Duodenal mucosa (tissue), 2 donors: ENCODE data around the gene SERHL2.

Experiments
- H3K27ac ChIP-seq: one replicate; pipeline ENCODE4 v1.7.0; 2013; ENCODE audit warnings: low read depth, low read length
- H3K27me3 ChIP-seq, 2 donors: one replicate each; pipeline ENCODE4 v1.7.0; 2013; ENCODE audit warnings: low read length in 2 of 2, control low read depth in 1 of 2; ENCODE audit not compliant: insufficient read depth in 2 of 2, control insufficient read depth in 1 of 2
- H3K36me3 ChIP-seq, 2 donors: one replicate each; pipeline ENCODE4 v1.7.0; 2013; ENCODE audit warnings: low read length in 2 of 2, control low read depth in 1 of 2; ENCODE audit not compliant: insufficient read depth in 2 of 2, control insufficient read depth in 1 of 2
- H3K4me1 ChIP-seq, 2 donors: one replicate each; pipeline ENCODE4 v1.7.0; 2013; ENCODE audit warnings: low read length in 2 of 2, control low read depth in 1 of 2; ENCODE audit not compliant: insufficient read depth in 2 of 2, control insufficient read depth in 1 of 2
- H3K4me3 ChIP-seq, 2 donors: one replicate each; pipeline ENCODE4 v1.7.0; 2013; ENCODE audit warnings: low read length in 2 of 2, low read depth in 1 of 2
- H3K9ac ChIP-seq, 2 donors: one replicate each; pipeline ENCODE4 v1.7.0; 2013; ENCODE audit warnings: low read length in 2 of 2, low read depth in 1 of 2
- H3K9me3 ChIP-seq, 2 donors: one replicate each; pipeline ENCODE4 v1.7.0; 2013; ENCODE audit warnings: low read length in 2 of 2, control low read depth in 1 of 2; ENCODE audit not compliant: control insufficient read depth in 1 of 2

Gene SERHL2

DNA sequence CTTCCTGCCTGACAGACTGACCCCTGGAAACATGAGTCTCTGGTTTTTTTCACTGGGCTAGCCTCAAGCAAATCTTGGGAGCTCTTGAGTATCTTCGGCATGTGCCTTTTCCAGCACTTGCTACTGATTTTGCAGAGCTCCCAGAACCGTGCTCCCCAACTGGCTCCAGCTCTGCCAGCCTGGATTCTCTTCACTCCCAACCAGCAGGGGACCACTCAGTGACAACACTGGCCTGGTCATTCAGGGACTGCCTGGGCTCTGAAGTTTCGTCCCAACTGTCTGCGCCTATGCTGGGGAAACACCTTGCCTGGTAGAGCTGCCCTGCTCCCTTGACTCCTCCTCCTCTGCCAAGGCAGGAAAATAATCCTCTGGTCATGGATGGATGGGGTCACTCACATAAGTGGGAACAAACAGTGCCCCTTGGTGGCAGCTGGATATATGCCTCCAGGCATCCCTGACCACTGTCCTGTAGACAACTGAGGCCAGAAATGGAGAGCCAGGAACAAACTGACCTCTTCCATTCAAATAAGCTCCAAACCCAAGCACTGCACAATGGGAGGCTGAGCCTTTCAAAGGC, 30.7 kb downstream of the SERHL2 start:
- peaks cover 4 to 6% of the 10 kb centered on the region in 2 donors for H3K4me1 ChIP-seq
- H3K27ac ChIP-seq = no peak overlapping the region
- no peaks in the 10 kb centered on the region for H3K27me3 ChIP-seq
- no peak overlapping the region for H3K4me3 ChIP-seq
- H3K36me3 ChIP-seq = peaks cover 20 to 59% of the 10 kb centered on the region in 2 donors
- H3K9ac ChIP-seq = no peak overlapping the region
- no peaks in the 10 kb centered on the region for H3K9me3 ChIP-seq

DNA sequence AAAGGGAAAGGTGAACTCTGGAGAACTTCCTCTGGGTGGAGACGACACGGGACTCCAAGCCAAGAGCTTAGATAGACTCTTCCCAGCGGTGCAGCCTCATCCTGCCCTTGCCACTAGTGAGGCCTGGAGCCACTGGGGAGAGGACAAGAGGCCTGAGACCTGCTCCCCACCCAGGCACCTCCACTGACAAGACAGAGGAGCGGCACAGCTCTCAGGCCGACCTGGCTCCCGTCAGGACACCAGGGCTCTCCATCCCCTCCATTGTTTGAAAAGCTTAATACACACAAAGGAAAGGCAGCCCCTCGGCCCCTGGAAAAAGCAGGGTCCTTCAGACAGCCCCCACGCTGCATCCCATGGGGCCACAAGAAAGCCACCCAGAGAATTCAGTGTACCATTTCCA, 31.3 kb downstream of the SERHL2 start:
- peaks cover 20 to 62% of the 10 kb centered on the region in 2 donors for H3K36me3 ChIP-seq
- H3K4me1 ChIP-seq = peaks cover 4 to 6% of the 10 kb centered on the region in 2 donors
- no peak overlapping the region for H3K4me3 ChIP-seq
- no peak overlapping the region for H3K27ac ChIP-seq
- H3K9me3 ChIP-seq = no peaks in the 10 kb centered on the region
- H3K27me3 ChIP-seq = no peaks in the 10 kb centered on the region
- H3K9ac ChIP-seq = no peak overlapping the region

DNA sequence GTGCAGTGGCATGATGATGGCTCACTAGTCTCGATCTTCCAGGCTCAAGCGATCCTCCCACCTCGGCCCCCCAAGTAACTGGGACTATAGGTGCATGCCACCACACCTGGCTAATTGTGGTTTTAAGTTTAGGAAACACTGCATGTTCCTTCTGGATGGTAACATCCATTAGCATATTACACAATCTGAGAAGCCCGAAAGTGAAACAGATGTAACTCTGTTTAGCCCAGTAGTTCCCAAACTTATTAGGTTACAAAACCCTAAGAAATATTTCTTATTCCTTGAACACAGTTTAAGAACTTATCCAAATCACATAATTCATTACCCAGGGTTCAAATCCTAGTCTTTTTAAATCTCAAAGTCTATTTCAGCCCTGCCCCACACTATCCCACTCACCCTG, 32.6 kb downstream of the SERHL2 start:
- H3K27ac ChIP-seq = no peak overlapping the region
- peaks cover 4 to 6% of the 10 kb centered on the region in 2 donors for H3K4me1 ChIP-seq
- no peak overlapping the region for H3K4me3 ChIP-seq
- no peaks in the 10 kb centered on the region for H3K27me3 ChIP-seq
- no peaks in the 10 kb centered on the region for H3K9me3 ChIP-seq
- H3K36me3 ChIP-seq = peaks cover 23 to 72% of the 10 kb centered on the region in 2 donors
- no peak overlapping the region for H3K9ac ChIP-seq

GRCh38 chr22:42587588-42588175, 33.9 kb downstream of the SERHL2 start:
- no peaks in the 10 kb centered on the region for H3K9me3 ChIP-seq
- H3K36me3 ChIP-seq = peaks cover 29 to 85% of the 10 kb centered on the region in 2 donors
- H3K27me3 ChIP-seq = no peaks in the 10 kb centered on the region
- no peaks in the 10 kb centered on the region for H3K4me1 ChIP-seq
- H3K9ac ChIP-seq = no peak overlapping the region
- no peak overlapping the region for H3K27ac ChIP-seq
- H3K4me3 ChIP-seq = no peak overlapping the region

- no peaks in the 10 kb centered on the region for H3K9me3 ChIP-seq
- no peak overlapping the region for H3K27ac ChIP-seq
- no peaks in the 10 kb centered on the region for H3K4me1 ChIP-seq
- no peaks in the 10 kb centered on the region for H3K27me3 ChIP-seq
- H3K9ac ChIP-seq = no peak overlapping the region
- no peak overlapping the region for H3K4me3 ChIP-seq
- peaks cover 41 to 88% of the 10 kb centered on the region in 2 donors for H3K36me3 ChIP-seq
Measured at GRCh38 chr22:42591987-42592386, 38.2 kb downstream of the SERHL2 start.

DNA sequence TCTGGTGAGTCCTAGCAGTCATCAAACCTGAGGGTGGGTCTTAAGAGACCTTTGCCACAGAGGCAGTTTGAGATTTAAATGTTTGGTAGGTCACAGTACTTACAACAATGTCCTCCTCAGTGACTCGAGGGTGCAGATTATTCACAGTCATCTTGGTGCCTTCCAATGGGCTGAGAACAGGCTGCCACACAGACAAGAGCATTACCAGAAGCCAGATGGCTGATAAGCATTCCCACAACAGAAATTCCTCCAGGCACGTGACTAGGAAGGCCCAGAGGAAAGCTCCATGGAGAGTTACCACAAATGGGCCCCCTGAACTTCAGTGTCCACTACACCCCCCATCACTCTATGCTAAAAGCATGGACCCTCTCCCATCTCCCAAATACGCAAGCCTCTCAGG, 41.7 kb downstream of the SERHL2 start:
- H3K27me3 ChIP-seq = no peaks in the 10 kb centered on the region
- no peak overlapping the region for H3K4me3 ChIP-seq
- H3K27ac ChIP-seq = no peak overlapping the region
- H3K9ac ChIP-seq = no peak overlapping the region
- H3K4me1 ChIP-seq = no peaks in the 10 kb centered on the region
- H3K36me3 ChIP-seq = peaks cover 48 to 83% of the 10 kb centered on the region in 2 donors
- no peaks in the 10 kb centered on the region for H3K9me3 ChIP-seq

GRCh38 chr22:42596336-42596735, 42.6 kb downstream of the SERHL2 start:
- no peaks in the 10 kb centered on the region for H3K4me1 ChIP-seq
- no peak overlapping the region for H3K27ac ChIP-seq
- no peaks in the 10 kb centered on the region for H3K9me3 ChIP-seq
- peaks cover 45 to 82% of the 10 kb centered on the region in 2 donors for H3K36me3 ChIP-seq
- no peak overlapping the region for H3K4me3 ChIP-seq
- H3K27me3 ChIP-seq = no peaks in the 10 kb centered on the region
- H3K9ac ChIP-seq = no peak overlapping the region

DNA sequence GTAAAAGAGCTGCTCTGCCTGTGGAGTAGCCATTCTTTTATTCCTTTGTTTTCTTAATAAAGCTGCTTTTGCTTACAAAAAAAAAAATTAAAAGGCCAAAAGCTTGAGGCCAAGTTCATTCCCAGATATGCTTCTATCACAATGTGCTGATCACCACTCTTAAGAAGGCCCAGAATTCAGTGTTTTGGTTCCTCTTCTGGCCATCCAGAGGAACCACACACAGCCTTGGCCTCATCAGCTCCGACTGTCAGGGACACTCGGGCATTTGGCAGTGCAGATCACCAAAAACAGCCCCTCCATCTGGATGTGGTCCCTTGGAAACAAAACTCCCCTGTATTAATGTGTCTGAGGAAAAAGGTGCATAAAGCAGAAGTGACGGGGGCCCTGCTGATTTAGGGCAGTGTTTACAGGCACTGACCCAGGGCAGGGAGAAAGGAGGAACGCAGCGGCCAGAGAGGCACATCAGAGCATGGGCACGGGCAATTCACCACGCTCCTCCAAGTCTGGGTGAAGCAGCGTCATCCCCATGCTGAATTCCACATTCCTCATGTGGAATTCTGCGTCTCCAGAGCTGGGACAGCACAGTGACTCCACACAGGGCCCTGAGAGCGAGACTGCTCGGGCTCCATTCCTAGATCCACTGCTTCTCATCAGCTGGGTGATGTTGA, 43.2 kb downstream of the SERHL2 start:
- Histone ChIP-seq H3K27ac (no peak overlapping the region), H3K9ac (no peak overlapping the region), H3K36me3 (peaks cover 43 to 79% of the 10 kb centered on the region in 2 donors)

DNA sequence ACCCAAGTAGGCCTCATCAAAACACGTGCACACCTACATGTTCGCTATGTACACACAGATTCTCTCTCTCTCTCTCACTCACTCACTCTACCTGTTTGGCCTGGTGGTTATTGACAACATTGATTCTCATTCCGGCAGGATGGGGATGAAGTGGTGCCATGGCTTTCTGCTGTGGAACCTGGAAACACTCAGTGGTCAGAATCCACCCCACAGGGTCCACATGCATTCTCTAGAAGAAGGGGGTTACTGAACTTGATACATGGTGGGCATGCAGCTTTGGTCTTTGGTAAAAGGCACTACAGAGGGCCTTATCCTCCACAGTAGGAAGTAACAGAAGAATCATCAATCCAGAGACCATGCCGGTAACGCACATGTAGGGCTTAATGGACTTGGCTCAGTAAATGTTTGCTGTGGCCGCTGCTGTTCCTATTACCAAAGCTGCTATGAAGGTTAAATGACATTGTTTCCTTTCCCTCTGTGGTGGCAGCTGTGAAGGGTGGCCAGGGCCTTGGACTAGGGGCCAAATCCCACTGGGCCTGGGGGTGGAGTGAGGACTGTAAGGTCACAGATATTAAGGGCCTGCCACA, 48.2 kb downstream of the SERHL2 start:
- H3K36me3 ChIP-seq = peaks cover 20 to 67% of the 10 kb centered on the region in 2 donors
- no peak overlapping the region for H3K9ac ChIP-seq
- H3K4me3 ChIP-seq = no peak overlapping the region
- no peaks in the 10 kb centered on the region for H3K27me3 ChIP-seq
- H3K27ac ChIP-seq = no peak overlapping the region
- H3K4me1 ChIP-seq = peaks cover 17 to 30% of the 10 kb centered on the region in 2 donors
- H3K9me3 ChIP-seq = no peaks in the 10 kb centered on the region

More for the DNA sequence above, 43.2 kb downstream of the SERHL2 start:
- H3K27me3 ChIP-seq = no peaks in the 10 kb centered on the region
- no peaks in the 10 kb centered on the region for H3K9me3 ChIP-seq
- no peak overlapping the region for H3K4me3 ChIP-seq
- H3K4me1 ChIP-seq = peaks cover 4% of the 10 kb centered on the region in 2 donors

GRCh38 chr22:42602470-42602869, 48.7 kb downstream of the SERHL2 start:
- Histone ChIP-seq H3K9ac (no peak overlapping the region), H3K4me3 (no peak overlapping the region), H3K9me3 (no peaks in the 10 kb centered on the region), H3K27ac (no peak overlapping the region), H3K4me1 (peaks cover 17 to 30% of the 10 kb centered on the region in 2 donors), H3K27me3 (no peaks in the 10 kb centered on the region), H3K36me3 (peaks cover 15 to 62% of the 10 kb centered on the region in 2 donors)
